Measurements from ENCODE around the gene ITIH3.

ITIH3 gene

GRCh38 chr3:52841211-52841980 is 46.8 kb downstream of the ITIH3 start:
- Histone ChIP-seq H3K4me2 (no peak overlapping the region), H3K4me3 (IDR thresholded peaks at IDR 0.05; ENCODE audit: insufficient read depth, low read depth, low read length) (no peak overlapping the region), H2AFZ (ENCODE audit: low read depth) (no peak overlapping the region), H3K36me3 (ENCODE audit: insufficient read depth) (no peaks in the 10 kb centered on the region), H4K20me1 (ENCODE audit: insufficient read depth) (no peaks in the 10 kb centered on the region), H3K79me2 (ENCODE audit: insufficient read depth, low read depth) (no peaks in the 10 kb centered on the region), H3K9ac (no peak overlapping the region), H3K27ac (no peak overlapping the region), H3K4me1 (ENCODE audit: low read depth, poor library complexity, severe bottlenecking) (no peaks in the 10 kb centered on the region), H3K27me3 (ENCODE audit: insufficient read depth, low read depth) (no peaks in the 10 kb centered on the region)
- TF ChIP-seq CTCF (conservative IDR thresholded peaks at IDR 0.05; ENCODE audit: low read depth, low read length) = no peak

- TF ChIP-seq CTCF (conservative IDR thresholded peaks at IDR 0.05; ENCODE audit: low read depth, low read length) = no peak
- no peaks in the 10 kb centered on the region for H3K36me3 ChIP-seq (ENCODE audit: insufficient read depth)
- no peak overlapping the region for H3K9ac ChIP-seq
- no peak overlapping the region for H2AFZ ChIP-seq (ENCODE audit: low read depth)
- no peak overlapping the region for H3K4me3 ChIP-seq (IDR thresholded peaks at IDR 0.05; ENCODE audit: insufficient read depth, low read depth, low read length)
- H3K4me1 ChIP-seq (ENCODE audit: low read depth, poor library complexity, severe bottlenecking) = no peaks in the 10 kb centered on the region
- H3K79me2 ChIP-seq (ENCODE audit: insufficient read depth, low read depth) = no peaks in the 10 kb centered on the region
- H3K4me2 ChIP-seq = no peak overlapping the region
- no peaks in the 10 kb centered on the region for H4K20me1 ChIP-seq (ENCODE audit: insufficient read depth)
- H3K27ac ChIP-seq = no peak overlapping the region
- H3K27me3 ChIP-seq (ENCODE audit: insufficient read depth, low read depth) = no peaks in the 10 kb centered on the region
Observed at GRCh38 chr3:52841981-52842340, 47.4 kb downstream of the ITIH3 start.

GRCh38 chr3:52842424-52842823 is 47.8 kb downstream of the ITIH3 start:
- H3K9ac ChIP-seq = no peak overlapping the region
- no peaks in the 10 kb centered on the region for H4K20me1 ChIP-seq (ENCODE audit: insufficient read depth)
- H3K79me2 ChIP-seq (ENCODE audit: insufficient read depth, low read depth) = no peaks in the 10 kb centered on the region
- no peak overlapping the region for H3K4me3 ChIP-seq (IDR thresholded peaks at IDR 0.05; ENCODE audit: insufficient read depth, low read depth, low read length)
- TF ChIP-seq CTCF (conservative IDR thresholded peaks at IDR 0.05; ENCODE audit: low read depth, low read length) = no peak
- H3K4me1 ChIP-seq (ENCODE audit: low read depth, poor library complexity, severe bottlenecking) = no peaks in the 10 kb centered on the region
- no peak overlapping the region for H3K27ac ChIP-seq
- H3K27me3 ChIP-seq (ENCODE audit: insufficient read depth, low read depth) = no peaks in the 10 kb centered on the region
- no peak overlapping the region for H3K4me2 ChIP-seq
- H2AFZ ChIP-seq (ENCODE audit: low read depth) = no peak overlapping the region
- no peaks in the 10 kb centered on the region for H3K36me3 ChIP-seq (ENCODE audit: insufficient read depth)

- no peak overlapping the region for H3K27ac ChIP-seq
- no peak overlapping the region for H3K9ac ChIP-seq
- no peak overlapping the region for H2AFZ ChIP-seq (ENCODE audit: low read depth)
- no peak overlapping the region for H3K4me3 ChIP-seq (IDR thresholded peaks at IDR 0.05; ENCODE audit: insufficient read depth, low read depth, low read length)
- no peaks in the 10 kb centered on the region for H4K20me1 ChIP-seq (ENCODE audit: insufficient read depth)
- H3K4me2 ChIP-seq = no peak overlapping the region
- no peak for TF ChIP-seq CTCF (conservative IDR thresholded peaks at IDR 0.05; ENCODE audit: low read depth, low read length)
- no peaks in the 10 kb centered on the region for H3K4me1 ChIP-seq (ENCODE audit: low read depth, poor library complexity, severe bottlenecking)
- no peaks in the 10 kb centered on the region for H3K36me3 ChIP-seq (ENCODE audit: insufficient read depth)
- no peaks in the 10 kb centered on the region for H3K27me3 ChIP-seq (ENCODE audit: insufficient read depth, low read depth)
- no peaks in the 10 kb centered on the region for H3K79me2 ChIP-seq (ENCODE audit: insufficient read depth, low read depth)
Observed at GRCh38 chr3:52843108-52843865, 48.7 kb downstream of the ITIH3 start.
